HG03378 (cell line): ENCODE measurements around the gene CTTNBP2.

ENCODE experiments used
- ATAC-seq: cut with Tn5 transposase; IDR thresholded peaks from one replicate; pipeline ENCODE4 v1.9.1; 2021; ENCODE audit warnings: mild to moderate bottlenecking, moderate library complexity; ENCODE audit not compliant: unreplicated experiment

Gene CTTNBP2

DNA sequence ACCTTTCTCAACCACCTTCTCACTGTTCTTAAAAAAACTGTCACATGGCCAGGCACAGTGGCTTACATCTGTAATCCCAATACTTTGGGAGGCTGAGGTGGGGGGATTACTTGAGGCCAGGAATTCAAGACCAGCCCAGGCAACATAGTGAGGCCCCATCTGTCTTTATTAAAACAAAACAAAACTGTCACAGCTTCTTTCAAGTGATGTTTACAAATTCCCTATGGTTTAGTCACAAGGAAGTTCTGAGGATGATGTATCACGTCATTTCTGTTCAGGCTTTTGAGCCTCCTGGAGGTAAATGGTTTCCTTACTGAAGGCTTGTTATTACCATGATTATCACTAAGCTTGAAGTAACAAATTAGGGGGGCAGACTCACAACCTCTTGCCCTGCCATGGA lies 207.2 kb downstream of the CTTNBP2 start:
- no peak for ATAC-seq

DNA sequence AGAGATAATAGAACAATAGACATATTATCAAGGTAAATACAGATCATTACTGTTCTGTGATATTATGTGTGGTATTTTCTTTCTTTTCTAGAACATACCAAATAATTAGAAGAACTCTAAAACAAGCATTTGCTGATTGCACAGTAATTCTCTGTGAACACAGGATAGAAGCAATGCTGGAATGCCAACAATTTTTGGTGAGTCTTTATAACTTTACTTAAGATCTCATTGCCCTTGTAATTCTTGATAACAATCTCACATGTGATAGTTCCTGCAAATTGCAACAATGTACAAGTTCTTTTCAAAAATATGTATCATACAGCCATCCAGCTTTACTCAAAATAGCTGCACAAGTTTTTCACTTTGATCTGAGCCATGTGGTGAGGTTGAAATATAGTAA lies 207.9 kb downstream of the CTTNBP2 start:
- ATAC-seq, result no peak

DNA sequence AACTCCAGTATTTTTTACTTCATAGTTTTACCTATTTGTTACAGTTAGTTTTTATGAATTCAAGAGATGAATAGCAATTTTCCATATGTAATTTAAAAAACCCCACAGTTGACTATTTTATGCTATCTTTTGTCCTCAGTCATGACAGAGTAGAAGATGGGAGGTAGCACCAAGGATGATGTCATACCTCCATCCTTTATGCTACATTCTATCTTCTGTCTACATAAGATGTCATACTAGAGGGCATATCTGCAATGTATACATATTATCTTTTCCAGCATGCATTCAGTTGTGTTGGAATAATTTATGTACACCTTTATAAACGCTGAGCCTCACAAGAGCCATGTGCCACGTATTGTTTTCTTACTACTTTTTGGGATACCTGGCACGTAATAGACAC lies 209.2 kb downstream of the CTTNBP2 start:
- ATAC-seq, result no peak

DNA sequence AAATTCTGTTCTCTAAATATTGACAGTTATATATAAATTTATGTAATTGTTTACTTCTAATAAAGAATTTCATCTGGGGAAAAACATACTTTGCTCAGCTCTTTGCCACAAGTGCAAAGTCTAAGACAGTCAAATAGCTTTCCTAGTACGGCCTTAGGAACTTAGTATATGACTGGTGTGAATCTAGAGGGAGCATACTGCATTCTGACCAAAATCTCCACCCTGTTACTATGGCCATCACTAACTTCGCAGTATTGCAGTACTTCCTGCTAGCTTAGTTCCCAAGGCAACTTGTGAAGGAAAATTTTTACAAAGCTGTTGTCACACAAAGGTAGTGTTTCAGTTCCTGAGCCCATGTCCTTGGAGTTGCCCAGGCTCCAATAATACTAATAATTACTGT lies 211.9 kb downstream of the CTTNBP2 start:
- ATAC-seq, result no peak
